HepG2 (cell line): ENCODE results near the gene HOXA5. TPM values are rescaled to one million over a fixed set of nuclear protein-coding genes. Genes with fewer than 3 reads are reported as not detected.
A peak's percentile ranks its signal among the peaks of the same experiment; 100 is the strongest.

ENCODE experiments used
- ELF4 ChIP-seq: sonication (generic); formaldehyde crosslinking; IDR thresholded peaks from 2 replicates; pipeline ENCODE4 v1.5.0; 2020; ENCODE audit warnings: missing genetic modification reagents, mild to moderate bottlenecking, moderate library complexity, borderline replicate concordance
- GATAD2A ChIP-seq: IDR thresholded peaks from 2 replicates; pipeline ENCODE4 v1.6.1; 2016
- IRF9 ChIP-seq: sonication (generic); formaldehyde crosslinking; IDR thresholded peaks from 2 replicates; pipeline ENCODE4 v1.8.0; 2022; ENCODE audit warnings: missing genetic modification reagents, mild to moderate bottlenecking, borderline replicate concordance
- NCOR1 ChIP-seq: fragments of 200-600 bp; sonication (generic); IDR thresholded peaks from 2 replicates; pipeline ENCODE4 v1.7.0; 2017; ENCODE audit warnings: antibody characterized with exemption, low read length, borderline replicate concordance
- NFIC ChIP-seq: IDR thresholded peaks from 2 replicates; pipeline ENCODE4 v1.6.1; 2012; ENCODE audit warnings: mild to moderate bottlenecking, low read length, inconsistent platforms
- PRPF4 ChIP-seq: fragments of 200-400 bp; formaldehyde crosslinking; IDR thresholded peaks from 2 replicates; pipeline ENCODE4 v1.6.1; 2016; ENCODE audit warnings: low read length, low read depth; ENCODE audit not compliant: poor library complexity, severe bottlenecking
- RELA ChIP-seq: sonication (generic); formaldehyde crosslinking; IDR thresholded peaks from 2 replicates; pipeline ENCODE4 v1.4.0; 2020; ENCODE audit warnings: missing genetic modification reagents
- SUZ12 ChIP-seq: fragments of 150-350 bp; IDR thresholded peaks from 2 replicates; pipeline ENCODE4 v1.6.1; 2014; ENCODE audit warnings: low read depth, low read length
- TARDBP ChIP-seq: sonication (generic); formaldehyde crosslinking; IDR thresholded peaks from 2 replicates; pipeline ENCODE4 v1.8.0; 2022; ENCODE audit warnings: mild to moderate bottlenecking, missing genetic modification reagents
- ZKSCAN8 ChIP-seq: IDR thresholded peaks from 2 replicates; pipeline ENCODE4 v1.6.1; 2016; ENCODE audit warnings: borderline replicate concordance, missing genetic modification reagents, missing compliant biosample characterization
- polyA plus RNA-seq, 8 experiments: library from polyadenylated mRNA; depleted of rRNA in 3 of 8; stranded (reverse) in 7 of 8; unstranded in 1 of 8; fragments of >200 nt; fragmentation: Illumina TruSeq in 4 of 8; extraction: Trizol in 4 of 8; gene quantifications; 2 replicates each; pipeline versions ENCODE4 v1.2.1 to v1.2.3, GENCODE V29; 2011 to 2016; ENCODE audit warnings: low read depth in 4 of 8, missing spikeins in 1 of 8, mixed read lengths in 1 of 8; ENCODE audit not compliant: insufficient read depth in 1 of 8
- total RNA-seq, 5 experiments: library from RNA; depleted of rRNA; stranded (reverse); fragments of >200 nt; fragmentation: Illumina TruSeq; extraction: Trizol; gene quantifications; 2 replicates each; pipeline ENCODE4 v1.2.3, GENCODE V29; 2016; ENCODE audit warnings: low read depth in 1 of 5
- TF ChIP-seq, protein P1 (sequence below), 2 experiments: fragments of 450-650 bp in 1 of 2; sonication (generic) in 1 of 2; formaldehyde crosslinking in 1 of 2; IDR thresholded peaks; 2 replicates each; pipeline versions ENCODE4 v1.6.1 to v1.8.0; 2016 to 2022; ENCODE audit warnings: antibody characterized with exemption in 1 of 2, mild to moderate bottlenecking in 1 of 2, missing genetic modification reagents in 1 of 2

HOXA5 gene
- total and polyA plus RNA-seq, 2 of the 13 experiments (the other 11 are each of a cell fraction or from before 2014, with no cell fraction given) = 3.2 to 3.6 TPM

GRCh38 chr7:27130540-27131389 lies 12.7 kb downstream of the HOXA5 start, which contains the start of gene HOXA4 (continued):
- TF ChIP-seq, protein P1, sequence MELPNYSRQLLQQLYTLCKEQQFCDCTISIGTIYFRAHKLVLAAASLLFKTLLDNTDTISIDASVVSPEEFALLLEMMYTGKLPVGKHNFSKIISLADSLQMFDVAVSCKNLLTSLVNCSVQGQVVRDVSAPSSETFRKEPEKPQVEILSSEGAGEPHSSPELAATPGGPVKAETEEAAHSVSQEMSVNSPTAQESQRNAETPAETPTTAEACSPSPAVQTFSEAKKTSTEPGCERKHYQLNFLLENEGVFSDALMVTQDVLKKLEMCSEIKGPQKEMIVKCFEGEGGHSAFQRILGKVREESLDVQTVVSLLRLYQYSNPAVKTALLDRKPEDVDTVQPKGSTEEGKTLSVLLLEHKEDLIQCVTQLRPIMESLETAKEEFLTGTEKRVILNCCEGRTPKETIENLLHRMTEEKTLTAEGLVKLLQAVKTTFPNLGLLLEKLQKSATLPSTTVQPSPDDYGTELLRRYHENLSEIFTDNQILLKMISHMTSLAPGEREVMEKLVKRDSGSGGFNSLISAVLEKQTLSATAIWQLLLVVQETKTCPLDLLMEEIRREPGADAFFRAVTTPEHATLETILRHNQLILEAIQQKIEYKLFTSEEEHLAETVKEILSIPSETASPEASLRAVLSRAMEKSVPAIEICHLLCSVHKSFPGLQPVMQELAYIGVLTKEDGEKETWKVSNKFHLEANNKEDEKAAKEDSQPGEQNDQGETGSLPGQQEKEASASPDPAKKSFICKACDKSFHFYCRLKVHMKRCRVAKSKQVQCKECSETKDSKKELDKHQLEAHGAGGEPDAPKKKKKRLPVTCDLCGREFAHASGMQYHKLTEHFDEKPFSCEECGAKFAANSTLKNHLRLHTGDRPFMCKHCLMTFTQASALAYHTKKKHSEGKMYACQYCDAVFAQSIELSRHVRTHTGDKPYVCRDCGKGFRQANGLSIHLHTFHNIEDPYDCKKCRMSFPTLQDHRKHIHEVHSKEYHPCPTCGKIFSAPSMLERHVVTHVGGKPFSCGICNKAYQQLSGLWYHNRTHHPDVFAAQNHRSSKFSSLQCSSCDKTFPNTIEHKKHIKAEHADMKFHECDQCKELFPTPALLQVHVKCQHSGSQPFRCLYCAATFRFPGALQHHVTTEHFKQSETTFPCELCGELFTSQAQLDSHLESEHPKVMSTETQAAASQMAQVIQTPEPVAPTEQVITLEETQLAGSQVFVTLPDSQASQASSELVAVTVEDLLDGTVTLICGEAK (IDR thresholded peaks at IDR 0.05) = no peak
- TF ChIP-seq, protein P1 (CRISPR knock-in tag; IDR thresholded peaks at IDR 0.05) = peak; percentile 77
- TF ChIP-seq GATAD2A (no peak), NFIC (no peak), ELF4 (peak; percentile 41; the same call in 1 of the 2 replicates), IRF9 (CRISPR knock-in tag) (no peak; the same call in 1 of the 2 replicates), PRPF4 (peak; percentile 100), NCOR1 (peak; percentile 82; the same call in 1 of the 2 replicates), RELA (CRISPR knock-in tag) (no peak), ZKSCAN8 (no peak), SUZ12 (no peak), TARDBP (CRISPR knock-in tag) (peak; percentile 71)
